DMS53 treated with DMSO at 0.1 percent for 48 hours (cell line): ENCODE data around the gene ZNF513.
"Not testable (repeated sequence)": the region's sequence is repeated elsewhere in the genome, so short reads cannot be mapped to it uniquely, and the experiment has no call there.

Experiments used
- DNase-seq: peaks from one replicate; lab custom pipeline; 2025; ENCODE audit not compliant: unreplicated experiment; lab: John Stamatoyannopoulos, UW

Gene ZNF513

DNA sequence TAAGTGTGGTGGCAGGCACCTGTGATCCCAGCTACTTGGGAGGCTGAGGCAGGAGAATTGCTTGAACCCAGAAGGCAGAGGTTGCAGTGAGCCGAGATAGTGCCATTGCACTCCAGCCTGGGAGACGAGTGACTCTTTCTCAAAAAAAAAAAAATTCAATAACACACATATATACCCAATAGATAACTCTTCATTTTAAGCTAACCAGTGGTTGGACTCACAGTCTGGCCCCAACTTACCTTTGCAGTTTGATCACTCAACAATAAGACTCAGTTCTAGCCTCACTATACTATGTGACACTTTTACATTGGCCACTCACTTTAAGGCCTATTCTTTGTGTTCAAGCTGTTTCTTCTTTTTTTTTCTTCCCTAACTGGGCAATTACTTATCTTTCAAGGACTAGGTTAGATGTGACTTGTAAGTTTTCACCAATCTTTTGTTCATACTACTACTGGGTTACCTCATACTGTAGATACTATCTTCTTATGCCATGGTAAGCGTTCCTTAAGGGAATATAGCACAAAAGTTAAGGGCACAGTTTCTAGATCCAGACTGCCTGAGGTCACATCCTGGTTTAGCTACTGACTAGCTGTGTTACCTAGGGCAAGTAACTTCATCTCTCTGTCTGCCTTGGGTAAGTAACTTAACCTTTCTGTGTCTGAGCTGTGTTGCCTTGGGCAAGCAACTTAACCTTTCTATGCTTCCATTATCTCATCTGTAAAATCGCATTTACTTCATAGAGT lies 17.7 kb downstream of the ZNF513 start:
- no peak for DNase-seq

DNA sequence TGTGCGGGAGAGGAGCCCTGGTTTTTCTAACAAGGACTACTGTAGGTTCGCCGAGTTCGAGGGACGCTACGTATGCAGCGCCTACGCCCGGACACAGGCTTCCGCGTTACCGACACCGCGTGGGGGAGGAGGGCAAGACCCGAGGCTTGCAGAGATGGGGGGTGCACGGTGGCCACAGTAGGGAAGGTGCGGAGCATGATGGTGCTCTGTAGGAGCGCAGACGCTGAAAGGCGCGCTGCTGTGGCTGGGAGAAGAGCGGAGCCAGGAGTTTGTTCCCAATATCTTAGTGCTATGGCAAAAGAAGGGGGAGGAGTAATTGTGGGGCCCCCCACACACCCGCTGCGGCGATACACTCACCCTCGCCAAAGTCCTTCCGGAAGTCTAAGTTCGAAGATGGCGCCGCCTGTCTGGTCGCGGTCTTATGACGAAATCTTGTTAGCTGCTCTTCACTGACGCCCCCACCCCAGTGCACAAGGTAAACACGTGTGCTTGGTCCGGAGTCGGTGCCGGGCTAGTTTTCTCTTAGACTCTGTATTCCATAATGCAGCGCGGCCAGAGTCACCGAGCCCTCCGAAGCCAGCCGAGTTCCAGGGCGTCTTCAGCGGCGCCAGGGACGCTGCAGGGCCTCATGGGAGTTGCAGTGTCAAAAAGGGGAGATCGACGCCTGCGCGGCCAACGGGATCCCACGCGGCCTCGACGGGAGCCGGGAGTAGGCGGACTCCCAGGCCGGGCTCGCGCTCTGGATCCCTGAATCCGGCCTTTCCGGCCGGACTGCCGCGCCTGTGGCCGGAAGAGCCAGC lies 24.0 kb downstream of the ZNF513 start, which contains the start of gene GTF3C2:
Gene GTF3C2, minus strand, starts transcription at position 383 of the 800 bp plus-strand sequence. CDS start 13,210 bp downstream, outside the sequence.
- DNase-seq, result peak; percentile 87

DNA sequence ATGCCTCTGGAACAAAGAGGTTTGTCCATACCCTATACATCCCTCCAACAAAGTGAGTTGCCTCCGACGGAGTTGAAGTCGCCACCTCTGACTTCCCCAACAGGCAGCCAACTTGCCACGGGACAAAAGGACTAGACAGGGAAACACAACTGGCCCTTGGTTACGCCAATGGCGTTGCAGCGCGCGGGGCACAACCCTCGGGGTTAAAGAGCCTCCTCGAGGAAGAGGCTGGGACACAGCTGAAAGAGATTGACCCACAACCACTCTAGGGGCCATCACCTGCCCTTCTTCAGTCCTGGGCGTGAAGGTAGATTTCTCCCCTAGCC lies 24.5 kb downstream of the ZNF513 start:
- peak; percentile 20 for DNase-seq

DNA sequence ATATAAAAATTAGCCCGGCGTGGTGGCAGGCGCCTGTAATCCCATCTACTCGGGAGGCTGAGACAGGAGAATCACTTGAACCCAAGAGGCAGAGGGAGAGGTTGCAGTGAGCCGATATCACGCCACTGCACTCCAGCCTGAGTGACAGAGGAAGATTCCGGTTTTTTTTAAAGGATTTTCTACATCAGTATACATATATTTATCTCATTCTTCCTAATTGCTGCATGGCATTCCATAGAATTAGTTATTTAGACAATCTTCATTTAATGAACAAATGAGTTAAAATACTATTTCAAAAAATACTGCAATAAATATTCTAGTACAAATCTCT lies 26.0 kb downstream of the ZNF513 start:
- DNase-seq, result no peak

DNA sequence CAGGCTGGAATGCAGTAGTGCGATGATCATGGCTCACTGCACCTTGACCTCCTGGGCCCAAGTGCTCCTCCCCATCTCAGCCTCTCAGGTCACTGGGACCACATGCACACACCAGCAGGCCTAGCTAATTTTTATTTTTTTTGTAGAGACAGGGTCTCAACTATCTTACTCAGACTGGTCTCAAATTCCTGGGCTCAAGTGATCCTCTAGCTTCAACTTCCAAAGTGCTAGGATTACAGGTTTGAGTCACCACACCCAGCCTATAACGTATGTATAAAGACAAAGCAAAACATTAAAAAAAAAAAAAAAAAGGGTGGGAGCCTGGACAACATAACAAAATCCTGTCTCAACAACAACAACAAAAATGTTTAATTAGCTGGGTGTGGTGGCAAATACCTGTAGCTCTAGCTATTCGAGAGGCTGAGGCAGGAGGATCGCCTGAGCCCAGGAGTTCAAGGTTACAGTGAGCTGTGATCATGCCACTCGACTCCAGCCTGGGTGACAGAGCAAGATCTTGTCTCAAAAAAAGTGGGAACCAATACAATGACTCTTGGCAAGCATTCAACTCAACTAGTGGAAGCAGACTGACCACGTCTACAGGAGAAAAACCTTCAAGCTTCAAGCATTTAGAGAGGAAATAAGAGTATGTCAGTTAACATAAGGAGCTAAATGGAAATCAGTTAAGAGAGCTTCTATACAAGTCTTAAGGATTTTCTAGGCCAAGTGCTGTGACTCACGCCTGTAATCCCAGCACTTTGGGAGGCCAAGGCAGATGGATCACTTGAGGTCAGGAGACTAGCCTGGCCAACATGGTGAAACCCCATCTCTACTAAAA lies 26.6 kb downstream of the ZNF513 start:
- no peak for DNase-seq

DNA sequence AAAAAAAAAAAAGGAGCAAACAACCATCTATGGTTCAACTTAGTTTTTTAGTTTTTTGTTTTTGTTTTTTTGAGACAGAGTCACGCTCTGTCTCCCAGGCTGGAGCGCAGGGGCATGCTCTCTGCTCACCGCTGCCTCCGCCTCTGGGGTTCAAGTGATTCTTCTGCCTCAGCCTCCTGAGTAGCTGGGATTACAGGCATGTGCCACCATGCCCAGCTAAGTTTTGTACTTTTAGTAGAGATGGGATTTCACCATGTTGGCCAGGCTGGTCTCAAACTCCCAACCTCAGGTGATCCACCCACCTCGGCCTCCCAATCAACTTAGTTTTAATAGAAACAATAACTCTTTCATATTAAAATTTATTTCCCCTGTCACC lies 27.2 kb downstream of the ZNF513 start:
- not testable (repeated sequence) for DNase-seq

DNA sequence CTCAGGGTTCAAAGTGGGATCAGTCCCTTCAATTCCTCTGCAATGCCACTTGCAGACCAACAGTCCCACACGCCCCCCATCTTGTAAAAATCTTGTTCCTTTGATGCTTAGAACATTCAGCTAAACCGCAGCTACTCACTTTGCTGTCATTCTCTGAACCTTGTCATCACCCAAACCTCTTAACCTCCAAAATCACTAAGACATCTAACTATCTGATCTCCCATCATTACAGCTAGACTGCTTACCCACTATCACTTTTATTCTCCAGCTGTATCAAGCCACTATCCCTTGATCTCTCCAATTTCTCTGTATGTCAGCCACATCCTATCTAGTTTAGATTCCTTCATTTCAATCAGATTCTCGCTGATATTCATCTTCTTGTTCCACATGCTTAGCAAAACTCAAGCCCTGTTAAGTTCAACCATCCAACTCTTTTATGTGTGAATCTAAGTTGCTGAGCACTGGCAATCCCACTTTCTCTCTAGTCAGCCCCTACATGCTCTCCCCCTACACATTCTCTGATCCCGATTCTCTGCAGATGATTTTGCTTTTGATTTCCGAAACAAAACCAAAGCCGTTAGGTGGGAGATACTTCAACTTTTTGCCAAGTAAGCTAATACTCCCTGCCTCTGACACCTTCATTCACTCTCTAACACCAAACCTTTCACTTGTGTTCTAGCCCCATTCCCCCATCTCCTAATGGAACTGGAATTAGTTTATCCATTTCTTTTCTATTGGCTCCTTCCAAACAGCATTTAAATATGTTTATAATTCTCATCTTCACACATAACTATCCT lies 28.5 kb downstream of the ZNF513 start:
- no peak for DNase-seq

DNA sequence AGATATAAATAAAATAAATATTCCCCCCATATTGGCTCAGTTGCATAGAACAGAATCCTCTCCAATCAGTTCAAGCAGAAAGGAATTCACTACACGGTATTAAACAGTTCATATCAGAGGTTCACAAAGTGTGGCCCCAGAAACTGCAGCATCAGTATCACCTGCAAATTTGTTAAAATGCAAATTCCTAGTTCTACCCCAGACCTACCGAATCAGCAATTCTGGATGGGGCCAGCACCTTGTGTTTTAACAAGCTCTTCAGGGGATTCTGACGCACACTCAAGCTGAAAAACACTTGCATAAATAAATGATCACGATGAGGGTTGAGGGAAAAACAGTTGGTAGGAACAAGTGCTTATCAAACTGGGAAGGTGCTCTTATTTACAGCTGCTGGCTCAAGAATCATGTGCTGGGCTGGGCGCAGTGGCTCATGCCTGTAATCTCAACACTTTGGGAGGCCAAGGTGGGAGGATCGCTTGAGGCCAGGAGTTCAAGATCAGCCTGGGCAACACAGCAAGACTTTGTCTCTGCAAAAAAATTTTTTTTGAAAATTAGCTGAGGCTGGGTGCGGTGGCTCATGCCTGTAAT lies 30.3 kb downstream of the ZNF513 start:
- no peak for DNase-seq

DNA sequence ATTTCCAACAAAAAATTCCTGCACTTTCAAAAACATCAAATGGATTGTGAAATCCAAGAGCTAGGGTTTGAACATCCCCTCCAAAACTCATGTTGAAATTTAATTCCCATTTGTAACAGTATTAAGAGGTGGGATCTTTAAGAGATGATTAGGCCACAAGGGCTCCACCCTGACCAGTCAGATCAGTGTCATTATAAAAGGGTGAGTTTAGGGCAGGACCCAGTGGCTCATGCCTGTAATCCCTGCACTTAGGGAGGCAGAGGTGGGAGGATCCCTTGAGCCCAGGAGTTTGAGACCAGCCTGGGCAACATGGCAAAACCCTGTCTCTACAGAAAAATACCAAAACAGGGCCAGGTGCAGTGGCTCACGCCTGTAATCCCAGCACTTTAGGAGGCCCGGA lies 32.9 kb downstream of the ZNF513 start:
- no peak for DNase-seq

DNA sequence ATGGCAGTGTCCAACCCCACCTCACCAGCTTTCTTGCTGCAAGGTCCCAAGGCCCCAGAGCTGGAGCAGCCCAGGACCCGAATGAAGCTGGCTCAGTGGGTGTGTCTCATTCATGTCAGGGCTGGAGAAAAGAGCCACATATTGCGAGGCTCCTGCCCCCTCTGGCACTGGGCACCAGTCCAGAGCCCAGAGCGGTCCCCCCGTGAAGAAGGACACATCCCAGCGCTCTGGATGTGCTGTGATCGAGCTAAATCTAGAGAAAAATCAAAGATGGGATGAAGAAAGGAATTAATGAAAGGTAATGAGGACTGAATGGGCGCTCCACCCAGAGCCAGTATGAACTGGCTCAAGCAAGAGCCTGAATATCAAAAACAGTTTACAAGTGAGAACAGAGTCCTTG lies 44.4 kb downstream of the ZNF513 start:
- DNase-seq, result no peak

DNA sequence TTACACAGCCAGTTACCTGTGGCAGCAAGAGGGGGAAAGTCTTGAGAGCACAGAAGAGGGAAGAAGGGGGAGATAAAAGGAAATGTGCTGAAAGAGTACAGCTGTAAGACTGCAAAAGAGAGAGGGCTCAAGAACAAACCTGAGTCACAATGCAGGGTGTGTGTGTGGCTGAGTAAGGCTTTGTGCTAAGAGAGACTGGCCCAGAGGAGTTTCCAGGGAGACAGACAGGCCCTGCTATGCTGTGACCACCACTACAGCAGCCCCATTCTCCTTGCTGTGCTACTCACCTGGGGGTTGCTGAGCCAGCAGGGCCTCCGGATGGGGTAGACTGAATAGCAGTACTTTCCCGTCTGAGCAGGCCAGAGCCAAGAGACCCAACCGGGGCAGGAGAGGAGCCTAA lies 45.2 kb downstream of the ZNF513 start:
- no peak for DNase-seq
